Liver (tissue), 9 donors: ENCODE measurements around the gene ZNF778. TPM values are rescaled to one million over a fixed set of nuclear protein-coding genes. Genes with fewer than 3 reads are reported as not detected.

Experiments
- DNase-seq: peaks from one replicate; pipeline ENCODE4 v3.0.0-alpha.2; 2017; ENCODE audit warnings: low spot score
- H3K27ac ChIP-seq, 2 donors: one replicate each; pipeline ENCODE4 v1.7.0; 2013; ENCODE audit warnings: inconsistent platforms in 2 of 2, low read length in 2 of 2, control low read depth in 1 of 2, low read depth in 1 of 2, mild to moderate bottlenecking in 1 of 2
- H3K27me3 ChIP-seq, 4 donors: one replicate each; pipeline versions ENCODE4 v1.6.1 to v1.7.0; 2013; ENCODE audit warnings: low read length in 3 of 4, inconsistent platforms in 1 of 4, mild to moderate bottlenecking in 1 of 4, moderate library complexity in 1 of 4; ENCODE audit not compliant: control insufficient read depth in 4 of 4, insufficient read depth in 4 of 4
- H3K36me3 ChIP-seq, 4 donors: one replicate each; pipeline versions ENCODE4 v1.6.1 to v1.7.0; 2013; ENCODE audit warnings: low read length in 3 of 4, mild to moderate bottlenecking in 3 of 4, low read depth in 1 of 4, moderate library complexity in 1 of 4; ENCODE audit not compliant: control insufficient read depth in 4 of 4, insufficient read depth in 3 of 4
- H3K4me1 ChIP-seq, 4 donors: one replicate each; pipeline versions ENCODE4 v1.6.1 to v1.7.0; 2013; ENCODE audit warnings: low read length in 3 of 4, mild to moderate bottlenecking in 3 of 4, moderate library complexity in 1 of 4; ENCODE audit not compliant: control insufficient read depth in 4 of 4, insufficient read depth in 4 of 4
- H3K4me3 ChIP-seq, 3 donors: one replicate each; pipeline versions ENCODE4 v1.6.1 to v1.7.0; 2013; ENCODE audit warnings: low read length in 3 of 3, control low read depth in 1 of 3, low read depth in 1 of 3, mild to moderate bottlenecking in 1 of 3
- H3K9ac ChIP-seq, 2 donors: one replicate each; pipeline ENCODE4 v1.7.0; 2013; ENCODE audit warnings: low read length in 2 of 2, mild to moderate bottlenecking in 2 of 2, moderate library complexity in 2 of 2, control low read depth in 1 of 2, low read depth in 1 of 2
- H3K9me3 ChIP-seq, 4 donors: one replicate each; pipeline versions ENCODE4 v1.6.1 to v1.7.0; 2013; ENCODE audit warnings: low read length in 3 of 4; ENCODE audit not compliant: control insufficient read depth in 4 of 4
- ATF3 ChIP-seq: IDR thresholded peaks from 2 replicates; pipeline ENCODE4 v1.6.1; 2016; ENCODE audit warnings: antibody characterized with exemption
- CTCF ChIP-seq: fragments of 150-350 bp; IDR thresholded peaks from 2 replicates; pipeline ENCODE4 v1.5.1; 2017; ENCODE audit warnings: improper control_type of control experiment, low read depth, low read length; ENCODE audit not compliant: missing input control
- EGR1 ChIP-seq, 2 donors: IDR thresholded peaks; 2 replicates each; pipeline ENCODE4 v1.6.1; 2016 to 2018; ENCODE audit warnings: antibody characterized with exemption in 2 of 2, low read depth in 2 of 2
- FOXA1 ChIP-seq: IDR thresholded peaks from 2 replicates; pipeline ENCODE4 v1.6.1; 2016; ENCODE audit warnings: antibody characterized with exemption
- FOXA2 ChIP-seq: IDR thresholded peaks from 2 replicates; pipeline ENCODE4 v1.6.1; 2016; ENCODE audit warnings: antibody characterized with exemption
- GABPA ChIP-seq, 2 donors: IDR thresholded peaks in 1 of 2; conservative IDR thresholded peaks in 1 of 2; 2 replicates each; pipeline ENCODE4 v1.6.1; 2016; ENCODE audit warnings: antibody characterized with exemption in 2 of 2, mild to moderate bottlenecking in 1 of 2, moderate library complexity in 1 of 2
- HNF4A ChIP-seq, 2 donors: conservative IDR thresholded peaks; 2 replicates each; pipeline ENCODE4 v1.6.1; 2016; ENCODE audit warnings: antibody characterized with exemption in 2 of 2, mild to moderate bottlenecking in 2 of 2
- HNF4G ChIP-seq: IDR thresholded peaks from 2 replicates; pipeline ENCODE4 v1.6.1; 2016; ENCODE audit warnings: antibody characterized with exemption
- JUND ChIP-seq, 2 donors: IDR thresholded peaks; 2 replicates each; pipeline ENCODE4 v1.6.1; 2016; ENCODE audit warnings: antibody characterized with exemption in 2 of 2
- NR2F2 ChIP-seq: IDR thresholded peaks from 2 replicates; pipeline ENCODE4 v1.6.1; 2016; ENCODE audit warnings: antibody characterized with exemption
- RAD21 ChIP-seq, 2 donors: IDR thresholded peaks; 2 replicates each; pipeline ENCODE4 v1.6.1; 2016; ENCODE audit warnings: antibody characterized with exemption in 2 of 2, mild to moderate bottlenecking in 2 of 2
- RXRA ChIP-seq, 2 donors: IDR thresholded peaks; 2 replicates each; pipeline ENCODE4 v1.6.1; 2017 to 2018; ENCODE audit warnings: antibody characterized with exemption in 2 of 2, mild to moderate bottlenecking in 1 of 2
- SP1 ChIP-seq: IDR thresholded peaks from 2 replicates; pipeline ENCODE4 v1.6.1; 2018; ENCODE audit warnings: antibody characterized with exemption, mild to moderate bottlenecking
- TAF1 ChIP-seq: conservative IDR thresholded peaks from 2 replicates; pipeline ENCODE4 v1.6.1; 2016; ENCODE audit warnings: antibody characterized with exemption, mild to moderate bottlenecking
- YY1 ChIP-seq: IDR thresholded peaks from 2 replicates; pipeline ENCODE4 v1.6.1; 2016; ENCODE audit warnings: antibody characterized with exemption, mild to moderate bottlenecking
- WGBS: extraction: QIAGEN DNeasy Blood & Tissue Kit; methylation state at CpG from one replicate; pipeline ENCODE4 v1.1.7; 2013; 5-methylcytosine and 5-hydroxymethylcytosine counted together
- polyA plus RNA-seq, 2 donors: library from polyadenylated mRNA; stranded (reverse) in 1 of 2; unstranded in 1 of 2; fragments of 200-250 nt in 1 of 2; fragments of >200 nt in 1 of 2; fragmentation: Nextera tagmentation in 1 of 2; extraction: Ambion mirVana in 1 of 2; gene quantifications; one replicate each; pipeline versions ENCODE4 v1.2.1 to v1.2.3, GENCODE V29; 2013 to 2015
- total RNA-seq, 2 donors: library from RNA; depleted of rRNA; stranded (reverse); fragments of >200 nt; gene quantifications; one replicate each; pipeline ENCODE4 v1.2.3, GENCODE V29; 2014
- TF ChIP-seq, protein P1 (sequence below): IDR thresholded peaks from 2 replicates; pipeline ENCODE4 v1.6.1; 2016; ENCODE audit warnings: antibody characterized with exemption, mild to moderate bottlenecking
- TF ChIP-seq, protein P2 (sequence below): IDR thresholded peaks from 2 replicates; pipeline ENCODE4 v1.6.1; 2016; ENCODE audit warnings: antibody characterized with exemption
- TF ChIP-seq, protein P3 (sequence below): IDR thresholded peaks from 2 replicates; pipeline ENCODE4 v1.6.1; 2016; ENCODE audit warnings: antibody characterized with exemption
- donor health status: healthy.
- donor health status: healthy.
- donor health status: healthy.
- donor health status: healthy.
- donor health status: healthy.

Gene ZNF778
- total and polyA plus RNA-seq, 4 donors, result 0.75 to 9.2 (median 4.2) TPM

DNA sequence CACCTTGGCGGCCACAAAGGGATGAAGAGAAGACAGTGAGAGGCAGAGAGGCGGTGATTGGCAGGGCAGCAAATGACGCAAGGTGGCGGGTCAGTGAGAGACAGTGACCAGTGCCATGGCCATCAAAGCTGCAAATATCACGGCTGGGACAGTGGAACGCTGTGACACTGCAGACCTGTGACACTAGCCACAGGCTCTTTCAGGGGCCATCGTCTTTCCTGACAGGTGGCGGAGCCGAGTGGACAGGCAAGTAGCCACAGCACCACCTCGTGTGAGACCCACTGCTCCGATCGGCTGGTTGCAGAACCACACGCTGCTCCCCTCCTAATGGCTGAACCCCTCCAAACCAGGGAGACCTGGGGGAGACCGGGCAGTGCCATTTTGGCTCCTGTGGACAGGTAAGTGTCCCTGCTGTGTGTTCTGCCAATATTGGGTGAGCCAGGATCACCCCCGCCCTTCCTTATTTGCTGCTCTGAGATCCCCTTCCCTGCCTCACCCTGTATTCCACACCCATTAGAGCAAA, 7.9 kb upstream of the ZNF778 start:
- TF ChIP-seq, protein P1, sequence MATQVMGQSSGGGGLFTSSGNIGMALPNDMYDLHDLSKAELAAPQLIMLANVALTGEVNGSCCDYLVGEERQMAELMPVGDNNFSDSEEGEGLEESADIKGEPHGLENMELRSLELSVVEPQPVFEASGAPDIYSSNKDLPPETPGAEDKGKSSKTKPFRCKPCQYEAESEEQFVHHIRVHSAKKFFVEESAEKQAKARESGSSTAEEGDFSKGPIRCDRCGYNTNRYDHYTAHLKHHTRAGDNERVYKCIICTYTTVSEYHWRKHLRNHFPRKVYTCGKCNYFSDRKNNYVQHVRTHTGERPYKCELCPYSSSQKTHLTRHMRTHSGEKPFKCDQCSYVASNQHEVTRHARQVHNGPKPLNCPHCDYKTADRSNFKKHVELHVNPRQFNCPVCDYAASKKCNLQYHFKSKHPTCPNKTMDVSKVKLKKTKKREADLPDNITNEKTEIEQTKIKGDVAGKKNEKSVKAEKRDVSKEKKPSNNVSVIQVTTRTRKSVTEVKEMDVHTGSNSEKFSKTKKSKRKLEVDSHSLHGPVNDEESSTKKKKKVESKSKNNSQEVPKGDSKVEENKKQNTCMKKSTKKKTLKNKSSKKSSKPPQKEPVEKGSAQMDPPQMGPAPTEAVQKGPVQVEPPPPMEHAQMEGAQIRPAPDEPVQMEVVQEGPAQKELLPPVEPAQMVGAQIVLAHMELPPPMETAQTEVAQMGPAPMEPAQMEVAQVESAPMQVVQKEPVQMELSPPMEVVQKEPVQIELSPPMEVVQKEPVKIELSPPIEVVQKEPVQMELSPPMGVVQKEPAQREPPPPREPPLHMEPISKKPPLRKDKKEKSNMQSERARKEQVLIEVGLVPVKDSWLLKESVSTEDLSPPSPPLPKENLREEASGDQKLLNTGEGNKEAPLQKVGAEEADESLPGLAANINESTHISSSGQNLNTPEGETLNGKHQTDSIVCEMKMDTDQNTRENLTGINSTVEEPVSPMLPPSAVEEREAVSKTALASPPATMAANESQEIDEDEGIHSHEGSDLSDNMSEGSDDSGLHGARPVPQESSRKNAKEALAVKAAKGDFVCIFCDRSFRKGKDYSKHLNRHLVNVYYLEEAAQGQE, result no peak
- TF ChIP-seq EGR1 (IDR thresholded peaks at IDR 0.05; ENCODE audit: low read depth in 2 of 2) (no peak), JUND (IDR thresholded peaks at IDR 0.05) (no peak), NR2F2 (no peak), TAF1 (no peak), HNF4A (conservative IDR thresholded peaks at IDR 0.05) (no peak), RXRA (IDR thresholded peaks at IDR 0.05) (no peak), YY1 (no peak), RAD21 (IDR thresholded peaks at IDR 0.05) (no peak), FOXA2 (no peak), FOXA1 (no peak), HNF4G (no peak), SP1 (no peak), GABPA (IDR thresholded peaks at IDR 0.05 in 1 of 2, conservative IDR thresholded peaks at IDR 0.05 in 1 of 2) (no peak), CTCF (no peak), ATF3 (no peak)
- TF ChIP-seq, protein P2, sequence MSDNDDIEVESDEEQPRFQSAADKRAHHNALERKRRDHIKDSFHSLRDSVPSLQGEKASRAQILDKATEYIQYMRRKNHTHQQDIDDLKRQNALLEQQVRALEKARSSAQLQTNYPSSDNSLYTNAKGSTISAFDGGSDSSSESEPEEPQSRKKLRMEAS, result no peak
- TF ChIP-seq, protein P3, sequence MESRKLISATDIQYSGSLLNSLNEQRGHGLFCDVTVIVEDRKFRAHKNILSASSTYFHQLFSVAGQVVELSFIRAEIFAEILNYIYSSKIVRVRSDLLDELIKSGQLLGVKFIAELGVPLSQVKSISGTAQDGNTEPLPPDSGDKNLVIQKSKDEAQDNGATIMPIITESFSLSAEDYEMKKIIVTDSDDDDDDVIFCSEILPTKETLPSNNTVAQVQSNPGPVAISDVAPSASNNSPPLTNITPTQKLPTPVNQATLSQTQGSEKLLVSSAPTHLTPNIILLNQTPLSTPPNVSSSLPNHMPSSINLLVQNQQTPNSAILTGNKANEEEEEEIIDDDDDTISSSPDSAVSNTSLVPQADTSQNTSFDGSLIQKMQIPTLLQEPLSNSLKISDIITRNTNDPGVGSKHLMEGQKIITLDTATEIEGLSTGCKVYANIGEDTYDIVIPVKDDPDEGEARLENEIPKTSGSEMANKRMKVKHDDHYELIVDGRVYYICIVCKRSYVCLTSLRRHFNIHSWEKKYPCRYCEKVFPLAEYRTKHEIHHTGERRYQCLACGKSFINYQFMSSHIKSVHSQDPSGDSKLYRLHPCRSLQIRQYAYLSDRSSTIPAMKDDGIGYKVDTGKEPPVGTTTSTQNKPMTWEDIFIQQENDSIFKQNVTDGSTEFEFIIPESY, result no peak
- peaks cover 0 to 2% (median 0%) of the 10 kb centered on the region in 4 donors for H3K27me3 ChIP-seq
- no peaks in the 10 kb centered on the region for H3K9me3 ChIP-seq
- H3K4me1 ChIP-seq, result no peaks in the 10 kb centered on the region
- no peak overlapping the region for H3K4me3 ChIP-seq
- no peak overlapping the region for H3K9ac ChIP-seq
- H3K27ac ChIP-seq, result no peak overlapping the region
- no peak for DNase-seq
- H3K36me3 ChIP-seq, result no peaks in the 10 kb centered on the region
- 73% methylated on average over 15 of the region's 15 CpGs for WGBS
